Left cardiac atrium (tissue), 4 donors: ENCODE results near the gene PLD1. TPM values are rescaled to one million over a fixed set of nuclear protein-coding genes. Genes with fewer than 3 reads are reported as not detected.
"Not testable (repeated sequence)": the region's sequence is repeated elsewhere in the genome, so short reads cannot be mapped to it uniquely, and the experiment has no call there.

ENCODE experiments used
- ATAC-seq, 2 donors: fragments of 200-7000 bp; cut with Tn5 transposase; one replicate each; pipeline ENCODE4 v1.9.1; 2020; ENCODE audit warnings: mild to moderate bottlenecking in 2 of 2, moderate library complexity in 2 of 2
- DNase-seq: peaks from one replicate; pipeline ENCODE4 v3.0.0-alpha.2; 2020
- intact Hi-C, 2 donors: fragments of 100-400 bp; cut with DNase I; formaldehyde crosslinking; loops; one replicate each; pipeline versions ENCODE4 v1.14.1 to v1.15.1; 2022 to 2023
- total RNA-seq, 2 donors: library from RNA; stranded (reverse); fragmentation: NEBNext Ultra II Directional; extraction: Animal tissue kit (Norgen Biotek cat#: 25700); gene quantifications; one replicate each; pipeline ENCODE4 v1.2.1, GENCODE V29; 2021
- donor health status: DM: no; HTN: yes; CAD: no.
- donor health status: DM: no; HTN: yes; CAD: no; lungs with severe emphysema.
- donor health status: DM: yes; HTN: yes; CAD: no.
- donor health status: Dilated cardiomyopathy.

Gene PLD1
- total RNA-seq, 2 donors from 2014 or later = 57.1 to 67.8 TPM

DNA sequence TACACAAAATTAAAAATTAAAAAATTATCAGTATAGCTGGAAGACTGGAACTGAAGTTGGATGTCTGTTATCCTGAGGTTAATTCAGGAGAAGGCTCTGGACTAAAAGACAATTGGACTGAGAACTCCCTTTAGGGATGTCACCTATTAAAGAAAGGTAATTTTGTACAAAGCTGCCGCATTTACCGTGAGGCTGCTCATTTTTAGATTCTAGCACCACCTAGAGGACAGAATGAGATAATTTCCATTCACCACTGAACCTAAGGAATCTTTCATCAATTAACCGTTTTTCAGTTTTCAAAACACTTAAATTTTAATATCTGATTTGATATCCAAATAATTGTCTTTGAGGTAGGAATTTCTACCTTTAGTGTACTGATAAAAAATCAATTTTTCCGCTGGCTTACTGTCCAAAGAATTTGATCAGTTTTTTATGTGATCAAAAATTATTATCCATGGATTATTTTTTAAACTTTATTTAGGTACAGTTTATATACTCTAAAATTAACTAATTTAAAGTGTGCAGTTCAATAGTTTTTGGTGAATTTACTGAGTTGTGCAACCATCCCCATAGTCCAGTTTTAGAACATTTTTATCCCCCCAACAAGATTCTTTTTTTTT, 243.4 kb downstream of the PLD1 start:
- DNase-seq (no peak), ATAC-seq (no peak)
- intact Hi-C loops = loop anchor here (2.0 to 10.0 kb wide), 3 partner anchors 402 to 606 kb away; no protein-coding TSS in a partner anchor

DNA sequence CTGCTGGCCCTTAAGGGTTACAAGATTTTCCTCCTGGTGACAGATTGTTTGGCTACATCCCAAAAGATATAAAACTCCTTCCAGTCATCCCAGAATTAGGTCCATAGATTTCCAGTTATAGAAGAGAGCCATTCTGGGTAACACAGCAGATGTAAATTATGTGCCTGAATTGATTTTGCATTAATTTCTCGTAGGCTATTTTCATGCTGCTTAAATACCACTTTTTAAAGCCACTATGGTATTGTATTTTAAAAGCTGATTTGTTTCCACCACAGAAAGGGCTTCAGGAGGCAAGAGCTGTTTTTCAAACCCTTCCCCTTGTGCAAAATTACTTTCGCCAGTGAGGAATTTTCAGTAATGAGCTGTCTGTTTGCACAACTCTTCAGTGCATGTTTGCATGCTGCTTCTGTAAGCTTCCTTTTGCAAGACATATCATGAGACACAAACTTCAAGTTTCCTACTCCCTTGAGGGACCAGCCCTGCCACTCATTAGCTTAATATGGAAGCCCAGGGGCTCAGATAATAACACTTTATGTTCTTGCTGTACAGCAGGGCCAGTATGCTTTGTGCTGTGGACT, 244.7 kb downstream of the PLD1 start:
- ATAC-seq (no peak), DNase-seq (no peak)
- intact Hi-C loops = loop anchor here (2.0 to 10.0 kb wide), 4 partner anchors 401 to 605 kb away; no protein-coding TSS in a partner anchor

- intact Hi-C loops = loop anchor here (2.0 to 10.0 kb wide), 3 partner anchors 400 to 600 kb away; no protein-coding TSS in a partner anchor
- ATAC-seq = peak; percentile 44 to 68
- DNase-seq = no peak
These were observed 245.4 kb downstream of the PLD1 start for GRCh38 chr3:171564748-171565480.

DNA sequence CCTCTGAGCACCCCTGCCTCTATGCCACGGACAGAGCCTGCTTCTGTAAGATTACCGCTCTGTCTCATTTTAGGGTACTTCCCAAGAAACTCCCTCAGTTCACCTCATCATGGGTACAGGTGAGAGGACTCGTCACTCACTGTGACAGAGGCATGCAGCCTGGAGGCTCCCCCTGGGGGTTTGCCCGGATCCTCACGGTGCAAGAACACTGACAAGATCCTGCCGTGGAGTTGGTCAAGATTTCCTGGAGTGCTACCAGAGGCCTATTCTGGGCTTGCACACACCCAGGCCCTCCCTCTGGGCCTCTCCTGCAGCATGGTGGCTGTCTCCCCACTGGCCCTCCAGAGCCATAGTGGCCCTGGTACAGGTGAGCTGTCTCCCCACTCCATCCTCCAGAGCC, 247.0 kb downstream of the PLD1 start:
- no peak for DNase-seq
- ATAC-seq = peak in 1 of 2 donors; percentile 35
- intact Hi-C loops = loop anchor here in 1 of 2 donors (10.0 kb wide), 2 partner anchors 398 to 598 kb away; no protein-coding TSS in a partner anchor

DNA sequence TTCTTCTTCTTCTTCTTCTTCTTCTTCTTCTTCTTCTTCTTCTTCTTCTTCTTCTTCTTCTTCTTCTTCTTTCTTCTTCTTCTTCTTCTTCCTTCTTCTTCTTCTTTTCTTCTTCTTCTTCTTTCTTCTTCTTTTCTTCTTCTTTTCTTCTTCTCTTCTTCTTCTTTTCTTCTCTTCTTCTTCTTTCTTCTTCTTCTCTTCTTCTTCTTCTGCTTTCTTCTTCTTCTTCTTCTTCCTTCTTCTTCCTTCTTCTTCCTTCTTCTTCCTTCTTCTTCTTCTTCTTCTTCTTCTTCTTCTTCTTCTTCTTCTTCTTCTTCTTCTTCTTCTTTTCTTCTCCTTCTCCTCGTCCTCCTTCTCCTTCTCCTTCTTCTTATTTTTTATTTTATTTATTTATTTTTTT, 247.8 kb downstream of the PLD1 start:
- not testable (repeated sequence) for ATAC-seq, DNase-seq
- intact Hi-C loops = loop anchor here in 1 of 2 donors (10.0 kb wide), 2 partner anchors 398 to 598 kb away; no protein-coding TSS in a partner anchor

DNA sequence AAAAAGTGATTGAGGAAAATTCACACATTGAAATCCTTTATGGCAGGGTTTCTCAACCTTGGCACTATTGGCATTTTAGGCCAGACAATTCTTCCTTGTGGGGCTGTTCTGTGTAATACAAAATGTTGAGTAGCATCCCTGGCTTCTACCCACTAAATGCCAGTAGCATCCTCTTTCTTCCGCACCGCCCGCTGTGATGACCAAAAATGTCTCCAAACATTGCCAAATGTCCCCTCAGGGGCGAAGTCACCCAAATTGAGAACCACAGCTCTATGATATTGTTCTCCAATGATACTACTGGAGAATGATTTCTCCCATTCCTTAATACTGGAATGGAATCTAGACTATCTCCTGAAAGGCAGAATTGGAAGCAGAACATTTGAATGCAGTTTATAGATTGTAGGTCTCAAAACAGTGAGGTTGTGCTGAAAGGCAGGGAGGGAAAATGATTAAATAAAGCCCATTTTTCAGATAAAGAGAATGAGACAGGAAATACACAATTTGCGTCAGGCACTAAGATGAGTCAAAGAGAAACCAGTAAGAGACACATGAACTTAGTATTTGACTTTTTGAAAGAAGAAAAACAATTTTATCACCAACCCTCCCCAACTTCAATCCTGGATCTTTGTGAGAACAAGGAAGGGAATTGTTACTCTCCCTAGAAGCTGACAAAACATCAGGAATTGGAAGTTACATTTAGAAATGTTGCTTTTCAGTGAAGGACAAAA, 248.5 kb downstream of the PLD1 start:
- ATAC-seq = no peak
- DNase-seq = no peak
- intact Hi-C loops = loop anchor here in 1 of 2 donors (10.0 kb wide), 2 partner anchors 397 to 597 kb away; no protein-coding TSS in a partner anchor

GRCh38 chr3:171559586-171559985, 250.7 kb downstream of the PLD1 start:
- no peak for ATAC-seq

DNA sequence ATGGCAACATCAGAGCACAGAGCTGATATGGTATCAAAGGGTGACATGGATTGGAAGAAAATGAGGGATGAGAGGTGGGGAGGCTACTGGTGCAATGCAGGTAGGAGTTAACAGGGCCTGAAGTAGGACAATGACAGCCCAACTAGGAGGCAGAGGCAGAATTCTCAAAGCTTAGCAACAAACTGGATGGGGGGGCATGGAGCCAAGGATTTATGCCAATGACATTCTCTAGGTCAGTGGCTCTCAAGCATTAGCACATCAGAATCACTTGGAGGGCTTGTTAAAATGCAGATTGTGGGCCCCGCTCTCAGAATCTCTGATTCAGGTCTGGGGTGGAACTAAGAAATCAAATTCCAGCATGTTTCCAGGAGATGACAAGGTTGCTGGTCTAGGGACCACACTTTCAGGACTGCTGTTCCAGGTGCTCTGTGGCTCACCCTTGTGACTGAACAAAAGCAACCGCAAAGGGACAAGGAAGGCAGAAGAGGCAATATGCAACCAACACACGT, 252.0 kb downstream of the PLD1 start:
- intact Hi-C loops = loop anchor here in 1 of 2 donors (5.0 to 10.0 kb wide), 2 partner anchors 233 to 371 kb away; no protein-coding TSS in a partner anchor
- ATAC-seq = peak; percentile 25 to 62
- DNase-seq = no peak

More at GRCh38 chr3:171559586-171559985, 250.7 kb downstream of the PLD1 start:
- DNase-seq = no peak
- intact Hi-C loops = loop anchor here in 1 of 2 donors (5.0 to 10.0 kb wide), 2 partner anchors 235 to 372 kb away; no protein-coding TSS in a partner anchor

GRCh38 chr3:171557173-171557572, 253.1 kb downstream of the PLD1 start:
- ATAC-seq (no peak), DNase-seq (no peak)

GRCh38 chr3:171556574-171557145, 253.6 kb downstream of the PLD1 start:
- intact Hi-C loops = loop anchor here in 1 of 2 donors (5.0 to 10.0 kb wide), 2 partner anchors 232 to 369 kb away; no protein-coding TSS in a partner anchor
- ATAC-seq = peak in 1 of 2 donors; percentile 9
- DNase-seq = no peak

More at GRCh38 chr3:171557173-171557572, 253.1 kb downstream of the PLD1 start:
- intact Hi-C loops = loop anchor here in 1 of 2 donors (5.0 to 10.0 kb wide), 2 partner anchors 232 to 370 kb away; no protein-coding TSS in a partner anchor

- DNase-seq (peak; percentile 27), ATAC-seq (peak; percentile 93 to 95)
These were observed 254.1 kb downstream of the PLD1 start for GRCh38 chr3:171556148-171556547.

GRCh38 chr3:171553086-171553485, 257.2 kb downstream of the PLD1 start:
- ATAC-seq (no peak), DNase-seq (no peak)
- intact Hi-C loops = loop anchor here in 1 of 2 donors (10.0 kb wide), 1 partner anchor 228 kb away; no protein-coding TSS in a partner anchor

More at GRCh38 chr3:171556148-171556547, 254.1 kb downstream of the PLD1 start:
- intact Hi-C loops = loop anchor here in 1 of 2 donors (5.0 to 10.0 kb wide), 2 partner anchors 231 to 369 kb away; no protein-coding TSS in a partner anchor

DNA sequence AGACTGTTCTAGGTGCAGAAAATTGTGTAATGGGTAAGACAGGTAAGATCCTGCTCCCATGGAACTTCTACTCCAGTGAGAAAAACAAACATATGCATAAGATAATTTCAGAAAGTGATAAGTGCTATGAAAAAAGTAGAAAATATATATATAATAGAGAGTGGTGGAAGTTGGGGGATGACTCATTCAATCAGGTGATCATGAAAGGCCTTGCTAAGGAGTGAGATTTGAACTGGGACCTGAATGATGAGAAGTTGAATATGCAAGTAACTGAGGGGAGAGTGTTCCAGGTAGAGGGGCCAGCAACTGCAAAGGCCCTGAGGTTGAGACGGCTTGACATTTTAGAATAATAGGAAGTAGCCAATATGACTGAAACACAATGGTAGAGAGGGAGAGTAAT, 257.8 kb downstream of the PLD1 start:
- ATAC-seq (no peak), DNase-seq (no peak)
- intact Hi-C loops = loop anchor here in 1 of 2 donors (10.0 kb wide), 1 partner anchor 228 kb away; no protein-coding TSS in a partner anchor

- intact Hi-C loops = loop anchor here in 1 of 2 donors (10.0 kb wide), 1 partner anchor 226 kb away; no protein-coding TSS in a partner anchor
These were observed 259.0 kb downstream of the PLD1 start for GRCh38 chr3:171551296-171551695.

More at GRCh38 chr3:171551296-171551695, 259.0 kb downstream of the PLD1 start:
- no peak for DNase-seq
- no peak for ATAC-seq
